ENCODE results near the gene PROM2. TPM values are rescaled to one million over a fixed set of nuclear protein-coding genes. Genes with fewer than 3 reads are reported as not detected.

Gene PROM2
- total and polyA plus RNA-seq, 7 donors, result 0.18 to 1.4 (median 0.82) TPM

- DNase-seq, result no peak
- 39 to 72% (median 47%) methylated on average over 4 of the region's 4 CpGs for WGBS, 3 donors
- Histone ChIP-seq H3K4me3 (no peak overlapping the region), H3K9me3 (no peaks in the 10 kb centered on the region), H3K27ac (no peak overlapping the region), H3K4me1 (no peaks in the 10 kb centered on the region), H3K36me3 (ENCODE audit: insufficient read depth in 1 of 2, low read depth in 1 of 2) (no peaks in the 10 kb centered on the region), H3K27me3 (ENCODE audit: insufficient read depth in 3 of 3, low read length in 2 of 3) (peaks cover 0 to 36% (median 4%) of the 10 kb centered on the region in 3 donors)
- no peak for ATAC-seq
- TF ChIP-seq CTCF (IDR thresholded peaks at IDR 0.05), result no peak
- intact Hi-C loops (cut with DNase I), result no loop called here
These were observed 26.9 kb downstream of the PROM2 start for GRCh38 chr2:95301186-95301585.

- Histone ChIP-seq H3K36me3 (ENCODE audit: insufficient read depth in 1 of 2, low read depth in 1 of 2) (no peaks in the 10 kb centered on the region), H3K27ac (no peak overlapping the region), H3K4me3 (no peak overlapping the region), H3K9me3 (no peaks in the 10 kb centered on the region), H3K4me1 (no peaks in the 10 kb centered on the region), H3K27me3 (ENCODE audit: insufficient read depth in 3 of 3, low read length in 2 of 3) (peaks cover 0 to 45% (median 6%) of the 10 kb centered on the region in 3 donors)
- DNase-seq (no peak), ATAC-seq (no peak)
- 38 to 50% (median 50%) methylated on average over 17 of the region's 17 CpGs for WGBS, 3 donors
- TF ChIP-seq CTCF (IDR thresholded peaks at IDR 0.05), result no peak
- intact Hi-C loops (cut with DNase I), result no loop called here
These were observed 27.8 kb downstream of the PROM2 start for GRCh38 chr2:95301876-95302641.

GRCh38 chr2:95303191-95303919, 29.1 kb downstream of the PROM2 start:
- Histone ChIP-seq H3K36me3 (ENCODE audit: insufficient read depth in 1 of 2, low read depth in 1 of 2) (no peaks in the 10 kb centered on the region), H3K9me3 (no peaks in the 10 kb centered on the region), H3K27ac (no peak overlapping the region), H3K27me3 (ENCODE audit: insufficient read depth in 3 of 3, low read length in 2 of 3) (peaks cover 0 to 57% (median 7%) of the 10 kb centered on the region in 3 donors), H3K4me1 (no peaks in the 10 kb centered on the region), H3K4me3 (no peak overlapping the region)
- peak; percentile 46 to 63 (median 56) for ATAC-seq
- DNase-seq, result no peak
- no peak for TF ChIP-seq CTCF (IDR thresholded peaks at IDR 0.05)
- intact Hi-C loops (cut with DNase I), result no loop called here
- WGBS, 3 donors, result 24 to 40% (median 24%) methylated on average over 19 of the region's 19 CpGs

GRCh38 chr2:95305380-95306061, 31.3 kb downstream of the PROM2 start:
- H3K9me3 ChIP-seq, result no peaks in the 10 kb centered on the region
- WGBS, 3 donors, result 40 to 62% (median 42%) methylated on average over 15 of the region's 15 CpGs
- peaks cover 0 to 68% (median 9%) of the 10 kb centered on the region in 3 donors for H3K27me3 ChIP-seq (ENCODE audit: insufficient read depth in 3 of 3, low read length in 2 of 3)
- no peak overlapping the region for H3K27ac ChIP-seq
- TF ChIP-seq CTCF (IDR thresholded peaks at IDR 0.05), result no peak
- H3K4me3 ChIP-seq, result no peak overlapping the region
- H3K36me3 ChIP-seq (ENCODE audit: insufficient read depth in 1 of 2, low read depth in 1 of 2), result no peaks in the 10 kb centered on the region
- intact Hi-C loops (cut with DNase I), result no loop called here
- H3K4me1 ChIP-seq, result no peaks in the 10 kb centered on the region
- ATAC-seq (no peak), DNase-seq (no peak)

Data from psoas muscle (tissue), 8 donors.